Loucy (cell line): ENCODE measurements around the gene KLHL40.

Experiments
- EZH2phosphoT487 ChIP-seq: fragments of 200-600 bp; IDR thresholded peaks from 2 replicates; pipeline ENCODE4 v1.6.1; 2018; ENCODE audit warnings: antibody characterized with exemption, mild to moderate bottlenecking, moderate library complexity, borderline replicate concordance
- TF ChIP-seq, protein P1 (sequence below): fragments of 200-600 bp; sonication (generic); conservative IDR thresholded peaks from 2 replicates; pipeline ENCODE4 v1.5.1; 2014; ENCODE audit warnings: mild to moderate bottlenecking, antibody characterized with exemption, low read length

DNA sequence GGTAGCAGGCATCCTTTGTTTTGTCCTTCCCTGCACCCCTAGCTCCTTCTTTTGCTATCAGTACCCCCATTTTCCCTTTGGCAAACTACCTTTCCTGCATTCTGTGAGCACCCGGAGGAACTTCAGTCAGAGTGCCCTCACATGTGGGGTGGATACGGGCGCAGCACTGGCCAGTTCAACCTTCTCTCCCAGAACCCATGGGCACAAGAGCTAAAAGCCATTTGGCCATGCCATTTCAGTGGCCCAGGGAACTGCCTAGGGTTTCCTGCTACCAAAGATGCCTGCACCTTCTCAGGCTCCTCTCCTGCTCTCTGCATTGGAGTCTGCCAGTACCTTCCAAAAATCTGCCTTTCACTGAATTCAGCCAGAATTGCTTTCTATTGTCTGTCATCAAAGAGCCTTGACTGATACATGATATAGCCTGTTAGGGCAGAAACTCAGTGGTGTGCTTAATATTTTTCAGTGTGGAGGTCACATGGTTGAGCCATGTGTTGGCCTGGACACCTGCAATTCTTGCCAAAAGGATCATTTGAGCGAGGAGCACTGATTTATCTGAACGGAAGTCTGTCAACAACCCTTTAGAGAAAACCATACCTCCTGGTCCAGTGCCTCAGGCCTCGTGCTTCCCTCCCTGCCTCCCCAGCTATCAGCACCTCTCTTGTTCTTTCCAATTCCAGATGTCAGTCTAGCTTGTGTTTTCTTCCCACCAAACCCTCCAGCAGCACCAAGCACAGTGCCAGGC is 44.2 kb downstream of the KLHL40 start:
- TF ChIP-seq, protein P1, sequence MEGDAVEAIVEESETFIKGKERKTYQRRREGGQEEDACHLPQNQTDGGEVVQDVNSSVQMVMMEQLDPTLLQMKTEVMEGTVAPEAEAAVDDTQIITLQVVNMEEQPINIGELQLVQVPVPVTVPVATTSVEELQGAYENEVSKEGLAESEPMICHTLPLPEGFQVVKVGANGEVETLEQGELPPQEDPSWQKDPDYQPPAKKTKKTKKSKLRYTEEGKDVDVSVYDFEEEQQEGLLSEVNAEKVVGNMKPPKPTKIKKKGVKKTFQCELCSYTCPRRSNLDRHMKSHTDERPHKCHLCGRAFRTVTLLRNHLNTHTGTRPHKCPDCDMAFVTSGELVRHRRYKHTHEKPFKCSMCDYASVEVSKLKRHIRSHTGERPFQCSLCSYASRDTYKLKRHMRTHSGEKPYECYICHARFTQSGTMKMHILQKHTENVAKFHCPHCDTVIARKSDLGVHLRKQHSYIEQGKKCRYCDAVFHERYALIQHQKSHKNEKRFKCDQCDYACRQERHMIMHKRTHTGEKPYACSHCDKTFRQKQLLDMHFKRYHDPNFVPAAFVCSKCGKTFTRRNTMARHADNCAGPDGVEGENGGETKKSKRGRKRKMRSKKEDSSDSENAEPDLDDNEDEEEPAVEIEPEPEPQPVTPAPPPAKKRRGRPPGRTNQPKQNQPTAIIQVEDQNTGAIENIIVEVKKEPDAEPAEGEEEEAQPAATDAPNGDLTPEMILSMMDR, result no peak
- no peak for TF ChIP-seq EZH2phosphoT487
